ENCODE measurements around the gene HMGB4. TPM values are rescaled to one million over a fixed set of nuclear protein-coding genes. Genes with fewer than 3 reads are reported as not detected.

The HMGB4 gene
- total RNA-seq, 4 donors from 2014 or later = not detected

- H3K27me3 ChIP-seq = peaks cover 0 to 11% (median 0%) of the 10 kb centered on the region in 4 donors
- 78% methylated on average over 1 of the region's 1 CpG; no CpG with 5 or more reads in 1 of the 2 donors for WGBS, 2 donors
- no peak overlapping the region for H3K4me3 ChIP-seq
Observed at GRCh38 chr1:33849211-33849610, 14.7 kb upstream of the HMGB4 start.

DNA sequence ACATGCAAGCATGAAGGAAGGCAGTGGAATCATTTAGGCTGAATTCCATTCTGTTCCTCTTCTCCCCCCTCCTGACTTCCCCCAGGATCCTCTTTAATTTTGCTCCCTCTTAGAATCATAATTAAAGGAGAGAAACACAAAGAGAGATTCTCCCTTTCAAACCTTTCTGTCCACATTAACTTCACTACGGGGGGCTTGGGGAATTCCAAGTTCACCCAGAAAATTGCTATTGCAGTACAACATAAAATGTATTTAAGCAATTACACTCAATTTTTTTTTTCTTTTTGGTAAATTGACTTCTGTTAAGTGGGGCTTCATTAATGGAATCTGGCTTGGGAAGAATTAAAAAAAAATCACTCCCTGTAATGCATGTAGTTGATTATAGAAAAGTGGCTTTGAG lies 13.4 kb upstream of the HMGB4 start:
- Histone ChIP-seq H3K36me3 (no peaks in the 10 kb centered on the region), H3K4me1 (no peaks in the 10 kb centered on the region), H3K9me3 (no peaks in the 10 kb centered on the region), H3K27ac (no peak overlapping the region), H3K4me3 (no peak overlapping the region), H3K27me3 (peaks cover 0 to 19% (median 0%) of the 10 kb centered on the region in 4 donors)
- TF ChIP-seq, protein P1, sequence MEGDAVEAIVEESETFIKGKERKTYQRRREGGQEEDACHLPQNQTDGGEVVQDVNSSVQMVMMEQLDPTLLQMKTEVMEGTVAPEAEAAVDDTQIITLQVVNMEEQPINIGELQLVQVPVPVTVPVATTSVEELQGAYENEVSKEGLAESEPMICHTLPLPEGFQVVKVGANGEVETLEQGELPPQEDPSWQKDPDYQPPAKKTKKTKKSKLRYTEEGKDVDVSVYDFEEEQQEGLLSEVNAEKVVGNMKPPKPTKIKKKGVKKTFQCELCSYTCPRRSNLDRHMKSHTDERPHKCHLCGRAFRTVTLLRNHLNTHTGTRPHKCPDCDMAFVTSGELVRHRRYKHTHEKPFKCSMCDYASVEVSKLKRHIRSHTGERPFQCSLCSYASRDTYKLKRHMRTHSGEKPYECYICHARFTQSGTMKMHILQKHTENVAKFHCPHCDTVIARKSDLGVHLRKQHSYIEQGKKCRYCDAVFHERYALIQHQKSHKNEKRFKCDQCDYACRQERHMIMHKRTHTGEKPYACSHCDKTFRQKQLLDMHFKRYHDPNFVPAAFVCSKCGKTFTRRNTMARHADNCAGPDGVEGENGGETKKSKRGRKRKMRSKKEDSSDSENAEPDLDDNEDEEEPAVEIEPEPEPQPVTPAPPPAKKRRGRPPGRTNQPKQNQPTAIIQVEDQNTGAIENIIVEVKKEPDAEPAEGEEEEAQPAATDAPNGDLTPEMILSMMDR (IDR thresholded peaks at IDR 0.05) = no peak
- no peak for TF ChIP-seq POLR2A (IDR thresholded peaks at IDR 0.05)
- 70 to 80% methylated on average over 1 of the region's 1 CpG for WGBS, 2 donors
- intact Hi-C loops (cut with DNase I) = no loop called here
- DNase-seq = no peak

More at GRCh38 chr1:33849211-33849610, 14.7 kb upstream of the HMGB4 start:
- DNase-seq = no peak
- no peaks in the 10 kb centered on the region for H3K36me3 ChIP-seq
- TF ChIP-seq, protein P1 (IDR thresholded peaks at IDR 0.05) = no peak
- TF ChIP-seq POLR2A (IDR thresholded peaks at IDR 0.05) = no peak
- no peaks in the 10 kb centered on the region for H3K4me1 ChIP-seq
- intact Hi-C loops (cut with DNase I) = no loop called here
- no peaks in the 10 kb centered on the region for H3K9me3 ChIP-seq
- H3K27ac ChIP-seq = no peak overlapping the region

- H3K36me3 ChIP-seq = no peaks in the 10 kb centered on the region
- H3K4me1 ChIP-seq = no peaks in the 10 kb centered on the region
- H3K9me3 ChIP-seq = no peaks in the 10 kb centered on the region
- no peak overlapping the region for H3K27ac ChIP-seq
- no peak for DNase-seq
- TF ChIP-seq, protein P1 (IDR thresholded peaks at IDR 0.05) = no peak
- no peak for TF ChIP-seq POLR2A (IDR thresholded peaks at IDR 0.05)
- intact Hi-C loops (cut with DNase I) = no loop called here
- no peak overlapping the region for H3K4me3 ChIP-seq
- H3K27me3 ChIP-seq = peaks cover 0 to 38% (median 0%) of the 10 kb centered on the region in 4 donors
Observed at GRCh38 chr1:33852711-33853110, 11.2 kb upstream of the HMGB4 start.

DNA sequence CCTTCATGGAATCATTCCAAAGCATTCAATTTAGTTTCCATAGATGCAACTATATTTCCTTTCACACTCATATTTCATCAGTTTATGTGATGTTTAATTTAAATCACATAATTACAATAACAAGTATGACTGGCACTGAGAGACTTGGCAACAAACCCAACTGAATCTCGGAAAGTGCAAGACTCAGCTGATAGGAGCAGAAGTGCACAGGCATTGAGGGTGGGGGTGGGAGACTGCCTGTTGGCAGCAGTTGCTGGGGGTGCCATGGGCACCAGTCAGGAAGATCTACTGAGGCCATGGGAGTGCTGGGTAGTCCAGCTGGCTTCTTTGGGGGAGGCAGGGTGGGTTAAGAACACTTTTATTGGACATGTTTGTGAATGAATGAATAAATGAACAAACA lies 10.4 kb upstream of the HMGB4 start:
- Histone ChIP-seq H3K9me3 (no peaks in the 10 kb centered on the region), H3K4me1 (no peaks in the 10 kb centered on the region), H3K36me3 (no peaks in the 10 kb centered on the region), H3K4me3 (no peak overlapping the region), H3K27me3 (peaks cover 0 to 38% (median 0%) of the 10 kb centered on the region in 4 donors), H3K27ac (no peak overlapping the region)
- intact Hi-C loops (cut with DNase I) = no loop called here
- DNase-seq = no peak
- TF ChIP-seq, protein P1 (IDR thresholded peaks at IDR 0.05) = no peak
- TF ChIP-seq POLR2A (IDR thresholded peaks at IDR 0.05) = no peak
- 23 to 38% methylated on average over 1 of the region's 1 CpG for WGBS, 2 donors

- Histone ChIP-seq H3K4me3 (no peak overlapping the region), H3K4me1 (no peaks in the 10 kb centered on the region), H3K27me3 (peaks cover 0 to 38% (median 0%) of the 10 kb centered on the region in 4 donors), H3K27ac (no peak overlapping the region), H3K9me3 (no peaks in the 10 kb centered on the region), H3K36me3 (no peaks in the 10 kb centered on the region)
- no peak for DNase-seq
- WGBS, 2 donors = 29 to 44% methylated on average over 5 of the region's 5 CpGs
- intact Hi-C loops (cut with DNase I) = no loop called here
- TF ChIP-seq, protein P1 (IDR thresholded peaks at IDR 0.05) = no peak
- TF ChIP-seq POLR2A (IDR thresholded peaks at IDR 0.05) = no peak
Observed at GRCh38 chr1:33854091-33854490, 9.8 kb upstream of the HMGB4 start.

All from esophagus squamous epithelium (tissue), 5 donors.